ENCODE results near the gene RPL3.
A peak's percentile ranks its signal among the peaks of the same experiment; 100 is the strongest.

The RPL3 gene

DNA sequence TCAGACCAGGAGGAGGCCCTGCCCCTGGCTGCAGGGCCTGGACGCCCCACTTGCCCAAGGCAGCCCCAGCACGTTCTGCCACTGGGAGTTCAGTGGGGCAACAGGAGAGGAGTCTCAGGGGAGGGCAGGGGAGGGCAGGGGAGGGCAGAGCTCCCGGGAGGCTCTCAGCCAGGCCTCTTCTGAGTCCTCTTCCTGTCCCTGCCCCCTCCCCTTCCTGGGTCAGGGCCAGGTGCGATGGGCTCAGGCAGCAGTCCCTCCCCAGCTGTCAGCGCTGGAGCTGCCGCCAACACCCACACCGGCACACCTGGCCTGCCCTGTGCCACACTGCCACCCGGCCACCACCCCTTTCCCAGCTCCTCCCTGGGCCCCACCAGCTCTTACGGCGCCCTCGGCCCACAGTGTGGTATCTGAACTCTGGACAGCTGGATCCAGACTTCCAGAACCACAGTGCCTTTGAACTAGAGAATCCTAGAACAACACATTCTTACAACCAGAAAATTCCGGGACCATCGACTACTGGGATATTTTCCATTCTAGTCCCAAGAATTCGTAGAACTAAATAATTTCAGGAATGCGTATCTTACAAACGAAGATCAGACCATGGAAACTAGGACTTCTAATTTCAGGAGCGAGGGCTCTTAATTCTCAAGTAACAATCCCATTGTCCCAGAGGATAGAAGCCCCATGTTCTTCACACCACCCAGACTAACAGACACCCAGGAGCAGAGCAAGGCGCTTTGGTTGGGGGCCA, 21.8 kb downstream of the RPL3 start:
- DNase-seq: peak; percentile 98

DNA sequence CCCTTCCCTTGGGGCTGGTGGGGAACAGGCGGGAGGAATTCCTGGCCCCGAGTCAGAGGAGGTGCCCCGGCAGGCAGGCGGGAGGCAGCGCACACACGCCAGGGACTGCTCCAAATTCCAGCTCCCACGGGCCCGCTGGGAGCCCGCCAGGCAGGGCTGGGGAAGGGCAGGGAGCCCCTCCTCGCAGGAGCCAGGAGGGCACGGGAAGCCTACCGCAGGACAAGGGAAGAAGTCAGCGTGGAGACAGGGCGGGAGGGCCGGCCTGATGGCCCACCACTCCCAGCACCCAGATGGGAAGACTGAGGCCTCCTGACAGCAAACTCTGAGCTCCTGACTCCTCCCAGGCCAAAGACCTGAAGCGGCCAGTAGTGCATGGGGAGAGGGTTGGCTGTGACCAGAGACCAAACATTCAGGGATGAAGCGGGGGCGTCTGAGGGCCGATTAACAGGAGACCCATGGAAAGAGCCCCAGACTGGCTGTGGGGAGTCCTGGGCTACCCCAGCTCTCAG, 22.4 kb downstream of the RPL3 start:
- no peak for DNase-seq

DNA sequence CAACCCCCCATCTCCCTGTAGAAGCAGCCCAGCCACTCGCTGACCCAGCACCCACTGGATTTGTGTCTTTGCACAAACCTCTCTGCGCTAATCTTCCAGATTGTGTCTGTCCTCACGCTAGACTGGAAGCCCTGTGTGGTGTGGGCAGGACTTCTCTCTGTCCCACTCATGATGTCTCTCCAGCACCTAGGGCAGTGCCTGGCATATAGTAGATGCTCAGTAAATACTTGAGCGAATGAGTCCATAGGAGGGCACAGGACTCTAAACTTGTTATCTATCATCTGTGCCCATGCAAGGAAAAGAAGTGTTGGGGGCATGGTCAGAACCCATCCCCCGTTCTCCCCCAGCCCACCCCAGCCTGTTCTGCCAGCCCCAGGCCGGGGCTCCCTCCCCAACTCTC, 22.9 kb downstream of the RPL3 start:
- DNase-seq: no peak

DNA sequence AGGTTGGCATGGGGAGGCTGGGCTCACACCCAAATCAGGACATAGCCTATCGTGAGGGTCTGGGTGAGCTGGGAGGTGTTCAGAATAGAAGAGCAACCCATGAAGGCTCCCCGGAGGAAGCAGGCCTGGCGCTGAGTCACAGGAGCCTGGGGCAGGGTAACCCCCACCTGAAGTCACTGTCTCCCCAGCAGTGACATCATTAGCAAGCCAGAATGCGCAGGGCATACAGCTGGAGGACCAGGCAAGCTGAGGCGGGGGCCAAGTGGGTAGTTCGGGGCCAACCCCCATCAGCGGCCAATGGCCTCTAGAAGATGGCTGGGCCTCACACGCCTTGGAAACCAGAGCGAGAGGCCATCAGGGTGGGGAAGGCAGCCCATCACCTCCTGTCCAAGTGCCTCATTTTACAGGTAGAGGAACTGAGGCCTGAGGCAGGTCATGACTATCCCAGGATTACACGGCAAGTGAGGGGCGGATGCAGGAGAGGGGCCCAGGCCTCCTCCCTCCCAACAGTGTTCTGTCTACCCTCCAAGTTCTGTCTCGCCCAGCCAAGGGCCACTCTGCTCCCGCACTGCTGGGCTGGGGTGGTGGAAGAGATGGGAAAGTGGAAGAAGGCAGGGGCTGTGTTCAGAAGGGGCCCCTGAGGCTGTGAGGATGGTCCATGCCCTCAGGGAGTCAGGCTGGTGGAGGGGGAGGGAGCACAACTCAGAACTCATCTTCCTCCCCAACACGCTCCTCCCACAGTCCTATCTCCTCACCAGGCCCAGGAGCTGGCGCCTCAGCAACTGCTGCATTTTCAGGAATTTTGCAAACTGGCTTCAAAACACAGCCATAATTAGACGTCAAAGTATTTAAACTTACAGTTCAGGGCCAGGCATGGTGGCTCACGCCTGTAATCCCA, 24.6 kb downstream of the RPL3 start:
- DNase-seq: no peak

DNA sequence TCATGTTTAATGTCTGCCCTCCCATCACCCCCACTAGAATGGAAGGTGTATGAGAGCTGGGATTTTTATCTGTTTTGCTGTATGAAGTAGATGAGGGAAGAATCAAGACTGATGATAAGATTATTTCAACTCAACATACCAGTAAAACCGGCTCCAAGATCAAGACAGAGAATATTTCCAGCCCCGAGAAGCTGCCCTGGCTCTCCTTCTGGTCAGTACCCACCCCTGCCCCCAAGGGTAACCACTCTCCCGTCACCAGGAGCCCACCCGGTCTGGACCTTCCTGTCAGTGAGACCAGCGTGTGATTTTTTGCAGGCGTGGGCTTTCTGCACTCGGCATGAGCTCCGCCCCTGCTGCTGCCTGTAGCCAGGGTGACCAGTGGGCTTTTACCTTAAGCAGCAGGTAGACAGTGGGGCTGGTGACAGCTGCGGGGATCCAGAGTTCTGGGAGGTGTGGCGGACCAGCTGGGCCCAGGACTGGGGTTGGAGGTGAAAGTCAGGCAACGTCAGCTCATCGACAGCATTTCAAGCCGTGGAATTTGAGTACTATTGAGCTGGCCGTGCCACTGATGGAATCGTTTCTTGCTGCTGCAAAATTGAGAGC, 25.6 kb downstream of the RPL3 start:
- DNase-seq: no peak

DNA sequence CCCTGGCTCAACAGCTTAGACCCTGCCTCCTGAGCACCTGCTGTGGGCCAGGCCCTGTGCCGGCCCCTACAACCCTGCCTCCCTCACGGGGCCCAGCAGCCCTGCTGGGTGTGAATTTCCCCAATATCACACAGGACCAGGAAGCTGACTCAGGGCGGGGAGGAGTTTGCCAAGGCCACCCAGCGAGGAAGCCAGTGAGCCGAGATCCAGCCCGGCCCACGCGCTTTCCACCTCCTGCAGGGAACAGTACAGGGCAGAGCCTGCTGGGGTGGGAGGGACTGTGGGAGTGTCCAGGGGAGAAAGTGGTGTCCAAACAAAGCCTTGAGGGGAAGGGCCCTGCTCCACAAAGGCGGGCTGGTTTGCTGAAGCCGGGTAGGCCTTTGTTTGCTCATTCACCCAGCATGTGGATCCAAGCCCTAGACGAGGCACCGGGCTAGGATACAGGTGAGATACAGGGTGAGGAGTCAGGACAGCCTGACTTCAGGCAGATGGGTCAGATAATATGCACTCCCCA, 26.8 kb downstream of the RPL3 start:
- peak; percentile 25 for DNase-seq

DNA sequence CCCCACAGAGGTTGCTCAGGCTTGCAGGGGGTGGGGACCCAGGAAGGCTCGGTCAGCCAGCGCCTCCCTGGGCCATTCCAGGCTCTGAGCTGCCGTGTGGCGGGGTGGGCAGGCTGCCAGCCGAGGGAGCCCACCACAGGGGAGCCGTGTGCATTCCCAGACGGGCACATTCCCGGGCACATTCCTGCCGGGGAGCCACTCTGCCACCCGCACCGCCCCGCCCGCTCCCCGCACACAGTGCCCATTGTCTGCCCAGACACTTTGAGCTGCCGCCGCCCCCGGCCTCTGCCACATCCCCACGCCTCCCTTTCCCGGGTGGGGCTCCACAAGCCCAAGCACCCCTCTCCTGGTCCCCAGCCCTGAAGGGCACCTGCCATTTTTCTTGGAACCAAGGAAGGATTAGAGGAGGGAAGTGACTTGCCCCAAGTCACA, 27.4 kb downstream of the RPL3 start:
- no peak for DNase-seq

DNA sequence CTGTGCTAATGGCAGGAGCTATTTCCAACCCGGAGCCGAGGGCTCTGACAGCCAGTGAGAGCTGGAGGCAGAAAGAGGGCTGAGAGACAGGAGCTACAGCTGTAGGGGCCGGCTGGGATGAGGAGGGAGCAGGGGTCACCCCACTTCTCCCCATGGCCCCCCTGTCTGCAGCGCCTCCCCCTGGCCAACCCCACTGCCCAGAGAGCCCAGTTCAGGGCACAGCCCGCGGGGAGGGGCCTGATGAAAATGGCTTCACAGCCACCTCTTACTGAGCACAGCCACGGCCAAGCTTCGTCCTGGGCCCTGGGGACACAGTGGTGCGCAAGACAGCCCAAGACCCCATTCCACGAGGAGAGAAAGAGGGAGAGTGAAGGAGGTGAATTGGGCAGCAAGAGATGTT, 27.9 kb downstream of the RPL3 start:
- DNase-seq: no peak

DNA sequence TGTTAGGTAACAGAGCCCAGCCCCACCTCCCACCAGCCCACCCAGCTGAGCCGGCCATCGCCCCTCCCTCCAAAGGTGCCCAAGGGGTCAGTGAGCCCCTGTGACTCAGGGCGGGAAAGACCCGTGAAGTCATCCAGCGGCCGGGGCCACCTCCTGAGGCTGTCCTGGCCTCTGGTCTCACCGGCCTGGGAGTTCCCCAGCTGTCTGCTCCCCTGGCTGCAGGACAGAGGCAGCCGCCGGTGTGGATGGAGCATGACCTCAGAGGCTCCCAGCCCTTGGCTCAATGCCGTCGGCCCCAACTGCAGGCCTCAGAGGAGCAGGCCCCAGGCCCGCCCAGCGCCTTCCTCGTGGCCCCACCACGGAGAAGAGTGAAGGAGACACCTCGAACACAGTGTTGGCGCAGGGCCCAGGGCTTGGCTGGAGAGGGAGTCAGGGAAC, 28.7 kb downstream of the RPL3 start:
- peak; percentile 74 for DNase-seq

DNA sequence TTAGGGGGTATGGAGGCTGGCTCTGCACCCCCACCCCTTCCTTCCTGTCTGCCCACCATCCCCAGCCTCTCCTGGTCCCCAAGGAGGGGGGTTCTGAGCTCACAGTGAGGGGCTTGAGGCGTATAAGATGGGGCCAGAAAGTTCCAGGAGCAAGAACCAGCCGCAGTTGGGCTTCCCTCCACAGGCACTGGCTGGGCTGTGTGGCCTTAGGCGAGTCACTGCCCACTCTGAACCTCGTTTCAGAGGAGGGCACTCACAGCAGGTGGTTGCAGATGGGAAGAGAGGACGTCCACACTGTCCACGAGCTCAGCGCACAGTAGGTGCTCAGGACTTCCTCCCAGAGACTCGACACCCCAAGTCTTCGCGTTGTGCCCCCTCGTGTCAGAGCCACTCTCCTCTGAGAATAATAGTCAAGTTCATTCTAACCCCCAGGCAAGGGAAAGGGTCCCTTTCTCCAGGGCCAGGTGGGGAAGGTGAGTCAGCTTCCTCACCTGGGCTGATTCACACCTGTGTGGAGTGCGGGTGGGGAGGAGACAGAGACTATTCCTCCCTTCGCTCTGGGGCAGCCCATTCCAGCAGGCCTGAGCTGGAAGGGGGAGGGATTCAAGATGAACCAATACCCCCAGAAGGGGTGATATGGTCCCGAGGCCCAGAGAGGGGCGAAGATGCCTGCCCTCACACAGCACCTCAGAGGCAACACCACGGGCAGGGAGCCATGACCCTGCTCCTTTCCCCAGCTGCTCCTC, 29.3 kb downstream of the RPL3 start:
- no peak for DNase-seq

DNA sequence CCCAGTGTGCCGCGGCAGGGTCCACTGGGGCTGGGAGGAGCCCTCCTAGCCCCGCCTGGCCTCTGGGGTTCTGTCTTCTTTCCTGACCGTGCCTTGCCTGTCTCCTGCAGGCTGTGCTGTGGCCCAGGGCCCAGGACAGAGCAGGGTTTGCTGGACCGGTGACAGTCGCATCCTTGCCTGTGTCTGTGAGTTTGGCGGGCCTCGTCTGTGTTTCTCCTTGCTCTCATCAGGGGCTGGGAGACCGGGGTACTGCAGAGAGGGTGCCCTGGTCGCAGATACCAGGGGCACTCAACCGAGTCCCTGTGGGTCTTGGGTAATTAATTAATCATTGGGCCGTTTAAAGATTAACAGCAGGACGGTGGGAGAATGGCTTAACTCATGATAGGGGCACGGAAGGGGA, 29.9 kb downstream of the RPL3 start:
- no peak for DNase-seq

DNA sequence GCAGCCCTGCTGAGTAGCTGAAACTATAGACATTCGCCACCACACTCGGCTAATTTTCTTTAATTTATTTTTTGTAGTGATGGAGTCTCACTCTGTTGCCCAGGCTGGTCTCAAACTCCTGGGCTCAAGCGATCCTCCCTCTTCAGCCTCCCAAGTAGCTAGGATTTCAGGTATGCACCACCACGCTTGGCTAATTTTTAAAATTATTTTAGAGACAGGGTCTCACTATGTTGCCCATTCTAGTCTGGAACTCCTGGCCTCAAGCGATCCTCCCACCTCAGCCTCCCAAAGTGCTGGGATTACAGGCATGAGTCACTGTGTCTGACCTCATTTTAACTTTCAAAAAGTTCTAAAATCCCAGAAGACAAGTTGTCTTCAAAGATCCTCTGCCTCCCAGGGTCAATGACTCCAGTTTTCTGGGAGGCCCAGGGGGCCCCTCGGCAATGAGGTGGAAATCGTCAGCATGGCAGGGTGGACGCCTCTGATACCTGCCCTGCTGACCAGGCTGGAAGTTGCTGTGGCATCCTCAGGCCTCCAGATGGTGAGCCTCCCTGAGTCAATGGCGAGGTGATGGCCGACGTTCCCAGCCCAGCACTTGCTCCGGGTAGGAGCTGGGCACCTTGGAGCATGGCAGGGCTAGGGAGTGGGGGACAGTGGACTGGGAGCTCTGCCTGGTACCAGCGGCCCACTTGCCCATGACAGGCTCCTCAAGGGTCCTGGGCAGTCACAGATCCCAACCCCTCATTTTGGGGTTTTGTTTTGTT, 31.1 kb downstream of the RPL3 start:
- no peak for DNase-seq

DNA sequence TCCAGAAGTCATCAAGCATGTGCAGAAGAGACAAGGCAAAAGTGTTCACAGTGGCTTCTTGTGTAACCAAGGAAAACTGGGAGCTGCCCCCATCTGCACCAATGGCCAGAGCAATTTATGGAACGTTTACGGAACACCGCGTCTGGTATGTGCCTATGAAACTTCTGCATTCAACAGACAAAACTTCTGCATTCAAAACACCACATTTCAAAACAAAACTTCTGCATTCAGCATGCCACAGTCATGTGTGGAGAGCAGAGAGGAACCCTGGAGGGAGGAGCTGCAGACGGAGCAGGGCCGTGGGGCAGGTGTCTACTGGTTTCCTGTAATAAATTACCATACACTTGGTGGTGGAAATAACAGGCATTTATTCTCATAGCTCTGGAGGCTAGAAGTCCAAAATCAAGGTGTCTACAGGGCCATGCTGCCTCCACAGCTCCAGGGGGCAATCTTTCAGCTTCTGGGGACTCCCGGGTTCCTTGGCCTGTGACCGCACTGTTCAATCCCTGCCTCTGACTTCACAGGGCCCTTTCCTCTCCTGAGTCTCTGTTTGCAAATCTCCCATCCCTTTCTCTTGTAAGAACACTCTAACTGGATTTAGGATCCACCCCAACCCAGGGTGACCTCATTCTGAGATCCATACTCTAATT, 32.2 kb downstream of the RPL3 start:
- DNase-seq: peak; percentile 54

DNA sequence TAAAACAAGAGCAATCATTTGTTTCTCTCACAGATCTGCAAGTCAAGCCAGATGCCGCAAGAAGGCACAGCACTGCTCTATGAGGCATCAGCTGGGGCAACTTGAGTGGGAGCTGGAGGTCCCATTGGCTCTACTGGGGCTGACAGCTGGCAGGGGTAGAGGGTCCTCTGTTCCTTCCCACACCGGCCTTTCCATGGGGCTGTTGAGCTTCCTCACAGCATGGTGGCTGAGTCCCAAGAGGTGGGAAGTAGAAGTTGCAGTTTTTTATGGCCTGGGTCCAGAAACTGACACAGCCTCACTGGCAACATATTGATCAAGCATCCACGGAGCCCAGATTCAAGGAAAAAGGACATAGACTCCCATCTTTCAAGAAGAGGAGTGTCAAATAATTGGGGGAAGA, 34.4 kb downstream of the RPL3 start:
- no peak for DNase-seq

DNA sequence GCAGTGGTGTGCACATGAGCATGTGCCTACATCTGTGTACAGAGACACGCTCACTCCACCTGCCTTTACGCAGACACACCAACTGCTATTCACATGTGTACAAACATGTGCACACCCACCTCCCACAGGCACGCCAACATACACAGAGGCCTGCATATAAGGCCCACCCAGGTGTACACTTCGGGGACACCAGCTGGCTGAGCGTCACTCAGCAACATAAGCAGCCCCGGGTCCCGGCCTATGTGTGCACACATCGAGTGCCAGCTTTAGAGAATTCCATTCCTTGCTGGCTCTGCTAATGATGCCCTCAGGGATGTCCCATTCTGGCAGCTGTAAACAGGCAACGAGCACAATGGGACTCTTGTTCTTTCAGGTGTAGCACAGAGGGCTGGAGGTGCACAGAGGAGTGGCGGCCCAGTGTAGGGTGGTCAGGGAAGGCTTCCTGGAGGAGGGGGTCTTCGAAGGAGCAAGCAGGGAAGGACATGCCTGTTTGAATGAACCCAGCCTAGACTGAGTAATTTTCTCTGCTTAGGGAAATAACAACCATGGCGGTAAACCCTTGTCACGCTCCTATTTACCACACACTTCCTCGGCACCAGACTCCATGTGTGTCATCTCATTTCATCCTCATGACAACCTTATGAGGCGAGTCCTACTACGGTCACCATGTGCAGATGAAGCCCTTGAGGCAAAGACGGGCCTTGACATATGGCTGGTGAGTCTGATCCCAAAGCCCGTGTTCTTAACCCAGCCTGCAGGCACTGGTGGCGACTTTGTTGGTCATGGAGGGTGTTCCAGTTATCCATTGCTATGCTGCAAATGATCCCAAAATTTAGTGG, 35.1 kb downstream of the RPL3 start:
- no peak for DNase-seq

DNA sequence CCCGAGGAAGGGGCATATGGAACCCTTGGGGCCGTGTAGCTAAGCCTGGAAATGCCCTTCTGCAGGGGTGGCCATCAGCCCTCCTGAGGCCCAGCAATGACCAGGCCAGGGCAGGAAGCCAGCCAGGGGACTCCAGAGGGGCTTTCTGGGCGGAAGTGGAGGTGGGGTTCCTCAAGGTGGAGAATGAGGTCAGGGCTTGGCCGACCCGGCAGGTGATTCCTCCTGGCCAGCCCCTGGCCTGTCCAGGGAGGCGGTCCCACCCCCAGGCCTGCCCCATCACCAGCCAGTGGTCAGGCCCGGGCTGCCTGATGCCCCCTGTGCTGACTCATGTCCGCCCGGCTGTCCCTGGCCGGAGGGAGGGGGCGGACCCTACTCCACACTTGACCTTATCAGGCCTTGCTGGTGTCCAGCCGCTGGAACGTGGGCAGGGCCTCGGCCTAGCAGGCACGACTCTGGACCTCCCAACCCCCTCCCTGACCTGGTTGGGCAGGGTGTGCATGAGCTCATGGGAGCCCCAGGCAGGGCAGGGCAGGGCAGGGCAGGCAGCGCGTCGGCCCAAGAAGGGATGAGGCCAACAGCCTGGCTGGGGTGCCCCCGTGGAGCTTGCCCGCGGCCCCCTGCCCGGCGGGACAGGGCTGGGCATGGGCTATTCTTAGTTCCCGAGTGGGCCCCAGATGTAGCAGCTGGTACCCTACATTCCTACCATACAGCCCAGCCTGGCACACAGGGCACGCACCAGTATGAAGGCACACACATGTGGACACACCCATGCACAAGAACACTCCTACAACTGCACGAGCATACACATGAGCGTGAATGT, 35.9 kb downstream of the RPL3 start:
- DNase-seq: no peak

DNA sequence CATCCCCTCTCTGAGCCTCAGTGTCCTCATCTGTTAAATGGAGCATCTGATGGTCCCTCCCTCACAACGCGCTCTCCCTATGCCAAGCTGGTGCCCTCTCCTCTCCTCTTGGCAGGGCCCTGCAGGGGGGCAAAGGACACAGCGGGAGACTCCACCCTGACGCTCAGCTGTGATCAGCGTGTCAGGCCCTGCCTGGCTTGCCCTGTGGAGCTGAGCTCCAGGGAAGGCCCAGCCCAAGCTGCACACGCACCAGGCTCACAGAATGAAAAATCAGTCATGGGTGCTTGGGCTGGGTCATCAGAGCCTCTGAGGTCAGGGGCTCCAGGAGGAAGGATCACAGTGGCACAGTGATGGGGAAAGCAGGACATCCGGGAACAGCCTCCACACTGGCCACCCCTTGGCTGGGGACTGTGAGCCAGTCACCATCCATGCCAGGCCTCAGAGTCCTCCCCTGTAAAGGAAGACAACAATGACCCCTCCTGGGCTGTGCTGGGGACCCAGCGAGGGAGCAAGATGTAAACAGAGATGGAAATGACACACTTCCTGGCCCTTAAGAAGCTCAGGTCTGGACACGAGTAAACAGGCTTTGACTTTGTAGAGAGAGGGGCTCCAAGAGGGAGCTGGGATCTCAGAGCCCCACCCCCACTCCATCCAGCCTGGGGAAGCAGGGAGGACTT, 36.6 kb downstream of the RPL3 start:
- no peak for DNase-seq

DNA sequence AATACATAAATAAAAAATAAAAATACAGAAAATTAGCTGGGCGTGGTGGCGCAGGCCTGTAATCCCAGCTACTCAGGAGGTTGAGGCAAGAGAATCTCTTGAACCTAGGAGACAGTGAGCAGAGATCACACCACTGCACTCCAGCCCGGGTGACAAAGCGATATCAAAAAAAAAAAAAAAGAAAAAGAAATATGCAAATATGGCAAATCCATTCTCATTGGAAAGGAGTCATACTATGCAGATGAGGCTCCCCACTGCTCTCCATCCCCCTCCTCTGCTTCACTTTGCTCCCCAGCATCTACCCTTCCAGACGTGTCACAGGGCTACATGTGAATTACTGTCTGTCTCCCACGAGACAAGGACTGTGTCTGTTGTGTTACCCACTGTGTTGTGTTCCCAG, 38.3 kb downstream of the RPL3 start:
- no peak for DNase-seq

DNA sequence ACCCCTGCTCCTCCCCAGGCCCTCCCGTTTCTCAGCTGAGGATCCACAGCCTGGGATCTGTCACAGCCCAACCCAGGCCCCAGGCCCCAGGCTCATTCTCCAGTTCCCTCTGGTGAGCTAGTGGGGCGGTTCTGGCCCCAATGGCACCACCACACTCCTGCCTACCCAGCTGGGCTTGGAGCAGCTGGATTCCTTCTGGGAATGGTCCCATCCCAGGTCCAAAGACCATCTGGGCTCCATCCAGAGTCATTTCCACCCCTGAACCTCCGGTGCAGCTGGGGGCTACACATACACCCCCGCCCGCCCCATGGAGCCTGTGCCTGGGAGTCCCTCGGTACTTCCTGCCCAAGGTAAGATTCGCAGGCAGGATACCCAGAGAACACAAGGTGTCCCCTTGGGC, 39.2 kb downstream of the RPL3 start:
- no peak for DNase-seq

Data from RPMI8226 (cell line).